ENCODE measurements around the gene NUCB1.

NUCB1 gene

DNA sequence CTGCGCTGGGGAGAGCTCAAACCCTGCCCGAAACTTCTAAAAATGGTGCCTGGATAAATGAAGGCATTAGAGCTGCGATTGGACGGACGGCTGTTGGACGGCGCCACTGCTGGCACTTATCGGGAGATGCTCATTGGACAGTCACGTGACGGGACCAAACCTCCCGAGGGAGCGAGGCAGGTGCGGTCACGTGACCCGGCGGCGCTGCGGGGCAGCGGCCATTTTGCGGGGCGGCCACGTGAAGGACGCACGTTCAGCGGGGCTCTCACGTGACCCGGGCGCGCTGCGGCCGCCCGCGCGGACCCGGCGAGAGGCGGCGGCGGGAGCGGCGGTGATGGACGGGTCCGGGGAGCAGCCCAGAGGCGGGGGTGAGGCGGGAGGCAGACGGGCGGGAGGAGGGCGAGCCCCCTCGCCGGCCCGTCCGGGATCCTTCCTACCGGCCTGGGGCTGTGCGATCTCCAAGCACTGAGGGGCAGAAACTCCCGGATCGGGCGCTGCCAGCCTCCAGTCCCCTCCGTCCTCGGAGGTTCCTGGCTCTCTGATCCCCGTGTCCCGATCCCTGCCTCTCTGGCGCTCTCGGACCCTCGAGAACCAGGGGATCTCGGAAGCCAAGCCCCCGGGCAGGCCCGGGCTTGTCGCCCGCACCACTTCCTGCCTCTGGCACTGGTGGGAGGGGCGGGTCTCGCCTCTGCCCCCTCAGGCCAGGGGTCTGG, 54.6 kb downstream of the NUCB1 start, which contains the start of gene BAX:
Gene BAX (plus strand): TSS at position 281 of the 713 bp plus-strand sequence. CDS start 54 bp downstream, at position 335.
- peak within 1 kb of the TSS; percentile 94 for H3K4me3 ChIP-seq (ENCODE audit: low read depth, low read length)
- TF ChIP-seq, protein P1, sequence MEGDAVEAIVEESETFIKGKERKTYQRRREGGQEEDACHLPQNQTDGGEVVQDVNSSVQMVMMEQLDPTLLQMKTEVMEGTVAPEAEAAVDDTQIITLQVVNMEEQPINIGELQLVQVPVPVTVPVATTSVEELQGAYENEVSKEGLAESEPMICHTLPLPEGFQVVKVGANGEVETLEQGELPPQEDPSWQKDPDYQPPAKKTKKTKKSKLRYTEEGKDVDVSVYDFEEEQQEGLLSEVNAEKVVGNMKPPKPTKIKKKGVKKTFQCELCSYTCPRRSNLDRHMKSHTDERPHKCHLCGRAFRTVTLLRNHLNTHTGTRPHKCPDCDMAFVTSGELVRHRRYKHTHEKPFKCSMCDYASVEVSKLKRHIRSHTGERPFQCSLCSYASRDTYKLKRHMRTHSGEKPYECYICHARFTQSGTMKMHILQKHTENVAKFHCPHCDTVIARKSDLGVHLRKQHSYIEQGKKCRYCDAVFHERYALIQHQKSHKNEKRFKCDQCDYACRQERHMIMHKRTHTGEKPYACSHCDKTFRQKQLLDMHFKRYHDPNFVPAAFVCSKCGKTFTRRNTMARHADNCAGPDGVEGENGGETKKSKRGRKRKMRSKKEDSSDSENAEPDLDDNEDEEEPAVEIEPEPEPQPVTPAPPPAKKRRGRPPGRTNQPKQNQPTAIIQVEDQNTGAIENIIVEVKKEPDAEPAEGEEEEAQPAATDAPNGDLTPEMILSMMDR (IDR thresholded peaks at IDR 0.05; ENCODE audit: low read depth, low read length): no peak

DNA sequence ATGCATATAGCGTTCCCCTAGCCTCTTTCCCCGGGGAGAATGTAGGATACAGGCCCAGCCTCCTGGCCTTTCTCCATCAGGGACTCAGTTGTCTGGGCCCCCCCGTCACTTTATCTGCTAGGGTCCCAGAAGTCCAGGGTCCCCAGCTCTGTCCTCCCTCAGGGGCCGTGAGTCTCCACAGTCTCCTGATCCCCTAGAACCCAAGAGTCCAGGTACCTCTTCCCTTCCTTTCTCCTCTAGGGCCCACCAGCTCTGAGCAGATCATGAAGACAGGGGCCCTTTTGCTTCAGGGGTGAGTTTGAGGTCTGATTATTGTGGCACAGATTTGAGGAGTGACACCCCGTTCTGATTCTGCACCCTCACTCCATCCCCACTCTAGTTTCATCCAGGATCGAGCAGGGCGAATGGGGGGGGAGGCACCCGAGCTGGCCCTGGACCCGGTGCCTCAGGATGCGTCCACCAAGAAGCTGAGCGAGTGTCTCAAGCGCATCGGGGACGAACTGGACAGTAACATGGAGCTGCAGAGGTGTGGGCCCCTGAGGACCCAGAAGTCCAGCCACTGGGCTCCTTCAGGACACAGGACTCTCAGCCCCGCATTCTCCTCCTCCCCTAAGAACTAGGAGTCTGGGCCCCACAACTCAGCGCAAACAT, 55.3 kb downstream of the NUCB1 start:
- TF ChIP-seq, protein P1 (IDR thresholded peaks at IDR 0.05; ENCODE audit: low read depth, low read length): no peak
- H3K4me3 ChIP-seq (ENCODE audit: low read depth, low read length): peak overlapping the region; percentile 94

DNA sequence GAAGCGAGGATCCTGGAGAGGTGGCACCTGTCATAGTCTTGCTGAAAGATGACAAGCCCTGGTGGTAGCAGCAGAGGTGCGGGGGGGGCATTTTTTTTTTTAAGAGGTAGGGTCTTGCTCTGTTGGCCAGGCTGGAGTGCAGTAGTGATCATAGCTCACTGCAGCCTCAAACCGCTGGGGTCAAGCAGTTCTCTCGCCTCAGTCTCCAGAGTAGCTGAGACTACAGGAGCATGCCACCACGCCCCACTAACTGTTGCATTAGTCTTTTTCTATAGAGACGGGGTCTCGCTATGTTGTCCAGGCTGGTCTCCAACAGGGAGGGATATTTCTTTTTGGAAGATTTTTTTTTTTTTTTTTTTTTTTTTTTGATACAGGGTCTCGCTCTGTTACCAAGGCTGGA, 57.9 kb downstream of the NUCB1 start:
- TF ChIP-seq, protein P1 (IDR thresholded peaks at IDR 0.05; ENCODE audit: low read depth, low read length): no peak
- H3K4me3 ChIP-seq (ENCODE audit: low read depth, low read length): no peak overlapping the region

GRCh38 chr19:48959341-48960239, 59.5 kb downstream of the NUCB1 start:
- no peak overlapping the region for H3K4me3 ChIP-seq (ENCODE audit: low read depth, low read length)
- TF ChIP-seq, protein P1 (IDR thresholded peaks at IDR 0.05; ENCODE audit: low read depth, low read length): no peak

DNA sequence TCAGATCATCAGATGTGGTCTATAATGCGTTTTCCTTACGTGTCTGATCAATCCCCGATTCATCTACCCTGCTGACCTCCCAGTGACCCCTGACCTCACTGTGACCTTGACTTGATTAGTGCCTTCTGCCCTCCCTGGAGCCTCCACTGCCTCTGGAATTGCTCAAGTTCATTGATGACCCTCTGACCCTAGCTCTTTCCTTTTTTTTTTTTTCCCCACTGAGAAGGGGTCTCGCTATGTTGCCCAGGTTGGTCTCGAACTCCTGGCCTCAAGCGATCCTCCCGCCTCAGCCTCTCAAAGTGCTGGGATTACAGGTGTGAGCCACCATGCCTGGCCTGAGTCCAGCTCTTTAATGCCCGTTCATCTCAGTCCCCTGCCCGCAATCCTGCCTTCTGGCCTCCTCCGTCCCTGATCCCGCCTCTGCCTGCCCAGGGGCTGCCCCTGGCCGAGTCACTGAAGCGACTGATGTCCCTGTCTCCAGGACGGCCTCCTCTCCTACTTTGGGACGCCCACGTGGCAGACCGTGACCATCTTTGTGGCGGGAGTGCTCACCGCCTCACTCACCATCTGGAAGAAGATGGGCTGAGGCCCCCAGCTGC, 61.0 kb downstream of the NUCB1 start:
- TF ChIP-seq, protein P1 (IDR thresholded peaks at IDR 0.05; ENCODE audit: low read depth, low read length): no peak
- no peak overlapping the region for H3K4me3 ChIP-seq (ENCODE audit: low read depth, low read length)

DNA sequence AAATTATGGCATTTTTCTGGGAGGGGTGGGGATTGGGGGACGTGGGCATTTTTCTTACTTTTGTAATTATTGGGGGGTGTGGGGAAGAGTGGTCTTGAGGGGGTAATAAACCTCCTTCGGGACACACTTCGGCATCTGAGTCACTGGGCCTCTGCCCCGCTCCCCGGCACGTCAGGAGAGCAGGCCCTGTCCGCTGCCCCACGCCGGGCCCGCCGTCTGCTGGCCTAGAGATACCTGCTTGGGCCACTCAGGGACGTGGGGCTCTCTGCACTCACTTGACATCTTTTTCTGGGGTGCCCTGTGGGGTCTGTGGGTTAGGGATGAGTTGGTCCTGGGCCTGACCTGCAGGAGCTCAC, 61.5 kb downstream of the NUCB1 start:
- TF ChIP-seq, protein P1 (IDR thresholded peaks at IDR 0.05; ENCODE audit: low read depth, low read length): no peak
- H3K4me3 ChIP-seq (ENCODE audit: low read depth, low read length): no peak overlapping the region
